HUDEP-2 (cell line): ENCODE data around the gene WFDC8.
"Not testable (repeated sequence)": the region's sequence is repeated elsewhere in the genome, so short reads cannot be mapped to it uniquely, and the experiment has no call there.

Experiments
- DNase-seq, 76 experiments: peaks; one replicate each; lab custom pipeline; 2025; ENCODE audit not compliant: unreplicated experiment in 76 of 76; lab: John Stamatoyannopoulos, UW

Gene WFDC8

DNA sequence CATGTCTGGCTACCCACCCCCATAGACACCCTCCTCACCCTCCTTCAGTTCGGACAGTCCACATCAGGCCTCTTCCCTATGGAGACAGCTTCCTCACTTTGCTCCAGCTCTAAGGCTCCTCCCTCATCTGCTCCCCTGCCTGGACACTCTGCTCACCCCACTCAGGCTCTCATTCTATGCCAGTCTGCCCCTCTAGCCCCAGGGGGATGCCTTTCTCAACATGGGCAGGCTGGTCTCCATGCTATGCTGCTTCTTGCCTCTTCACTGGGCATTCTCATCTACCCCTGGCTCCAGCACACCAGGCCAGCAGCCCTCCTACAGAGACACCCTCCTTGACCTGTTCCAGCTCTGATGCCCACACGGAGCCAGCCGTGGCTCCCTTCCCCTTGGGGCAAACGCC, at the start of gene WFDC8:
WFDC8 (minus strand) TSS at position 101 of the 400 bp plus-strand sequence; CDS start at position 64, 37 bp downstream.
- DNase-seq: no peak

DNA sequence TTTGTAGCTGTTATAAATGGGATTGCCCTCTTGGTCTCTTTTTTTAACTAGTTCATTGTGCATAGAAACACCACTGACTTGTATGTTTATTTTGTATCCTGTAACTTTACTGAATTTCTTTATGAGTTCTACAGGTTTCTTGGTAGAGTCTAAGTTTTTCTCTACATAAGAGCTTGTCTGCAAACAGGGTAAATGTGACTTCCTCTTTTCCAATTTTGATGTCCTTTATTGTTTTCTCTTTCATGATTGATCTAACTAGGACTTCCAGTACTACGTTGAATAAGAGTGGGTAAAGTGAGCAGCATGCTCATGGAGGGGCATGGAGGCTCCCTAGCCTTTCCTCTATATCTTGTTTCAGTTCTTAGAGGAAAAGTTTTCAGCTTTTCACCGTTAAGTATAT, 47.5 kb upstream of the WFDC8 start:
- no peak for DNase-seq

DNA sequence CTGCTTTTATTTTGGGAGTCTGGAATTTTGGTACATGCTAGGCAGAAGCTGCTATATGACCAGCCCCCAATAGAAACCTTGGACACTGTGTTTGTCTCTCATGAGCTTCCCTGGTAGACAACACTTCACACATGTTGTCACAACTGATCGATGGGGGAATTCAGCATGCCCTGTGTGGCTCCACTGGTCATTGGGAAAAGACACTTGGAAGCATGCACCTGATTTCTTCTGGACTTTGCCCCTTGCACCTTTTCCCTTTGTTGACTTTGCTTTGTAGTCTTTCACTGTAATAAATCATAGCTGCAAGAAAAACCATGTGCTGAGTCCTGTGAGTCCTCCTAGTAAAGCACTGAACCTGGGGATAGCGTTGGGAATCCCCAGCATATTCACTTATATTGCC, 42.5 kb upstream of the WFDC8 start:
- DNase-seq: no peak

DNA sequence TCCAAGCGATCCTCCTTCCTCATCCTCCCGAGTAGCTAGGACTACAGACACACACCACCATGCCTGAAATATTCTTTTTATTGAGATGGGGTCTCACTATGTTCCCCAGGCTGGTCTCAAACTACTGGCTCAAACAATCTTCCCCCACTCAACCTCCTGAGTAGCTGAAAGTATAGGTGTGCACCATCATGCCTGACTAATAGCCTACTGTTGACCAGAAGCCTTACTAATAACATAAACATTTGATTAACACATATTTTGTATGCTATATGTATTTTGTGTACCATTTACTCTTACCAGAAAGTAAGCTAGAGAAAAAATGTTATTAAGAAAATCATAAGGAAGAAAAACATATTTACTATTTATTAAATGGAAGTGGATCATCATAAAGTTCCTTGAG, 38.5 kb upstream of the WFDC8 start:
- DNase-seq: no peak

DNA sequence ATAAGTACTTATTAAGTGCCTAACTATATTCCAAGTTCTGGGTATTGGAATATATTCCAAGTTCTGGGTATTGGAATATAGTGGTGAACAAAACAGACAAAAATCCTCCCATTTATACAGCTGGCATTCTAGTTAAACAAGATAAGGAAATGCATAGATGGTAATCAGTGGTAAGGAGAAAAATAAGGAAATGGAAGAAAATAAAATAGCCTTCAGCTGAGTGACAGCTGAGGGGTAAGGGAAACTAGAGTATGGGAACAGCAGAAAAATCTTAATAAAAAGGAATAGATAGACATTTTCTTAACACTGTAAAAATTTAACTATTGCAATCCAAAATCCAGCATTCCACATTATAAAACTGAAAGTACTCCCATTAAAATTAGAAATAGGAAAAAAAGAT, 33.2 kb upstream of the WFDC8 start:
- DNase-seq: no peak

DNA sequence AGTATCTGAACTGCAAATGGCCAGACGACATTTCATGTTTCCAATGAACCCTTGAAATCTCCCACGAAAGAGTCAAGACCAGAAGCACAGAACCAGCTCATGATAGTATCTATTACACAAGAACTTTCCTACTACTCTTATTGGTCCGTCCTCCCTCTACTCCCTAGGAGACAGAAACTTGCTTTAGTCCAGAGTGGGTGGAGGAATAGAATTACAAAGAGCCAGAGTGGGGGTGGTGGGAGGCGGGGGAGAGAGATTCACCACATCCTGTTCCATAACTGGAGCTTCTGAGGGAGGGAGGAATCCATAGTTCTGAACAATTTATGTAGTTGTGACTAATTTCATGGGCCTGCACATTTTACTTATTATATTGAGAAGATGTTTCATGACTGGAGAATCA, 32.0 kb upstream of the WFDC8 start:
- DNase-seq: no peak

DNA sequence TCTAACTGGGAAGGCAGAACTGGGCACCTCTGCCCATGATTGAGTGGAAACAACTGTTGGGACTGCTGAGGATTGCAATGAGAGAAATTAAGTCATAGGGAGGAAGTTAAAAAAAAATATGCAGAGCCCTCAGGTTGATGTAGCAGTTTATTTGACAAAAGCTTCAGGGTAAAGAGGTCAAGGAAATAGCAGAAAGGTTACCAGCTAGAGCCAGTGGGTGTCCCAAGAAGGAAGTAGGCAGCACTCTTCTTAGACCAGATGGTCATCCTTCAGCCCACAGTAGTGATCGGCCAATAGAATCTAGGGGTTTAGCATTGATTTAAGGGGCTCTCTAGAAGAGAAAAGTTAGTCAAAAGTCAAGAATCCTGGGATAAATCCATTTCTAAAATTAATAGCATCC, 28.7 kb upstream of the WFDC8 start:
- no peak for DNase-seq

DNA sequence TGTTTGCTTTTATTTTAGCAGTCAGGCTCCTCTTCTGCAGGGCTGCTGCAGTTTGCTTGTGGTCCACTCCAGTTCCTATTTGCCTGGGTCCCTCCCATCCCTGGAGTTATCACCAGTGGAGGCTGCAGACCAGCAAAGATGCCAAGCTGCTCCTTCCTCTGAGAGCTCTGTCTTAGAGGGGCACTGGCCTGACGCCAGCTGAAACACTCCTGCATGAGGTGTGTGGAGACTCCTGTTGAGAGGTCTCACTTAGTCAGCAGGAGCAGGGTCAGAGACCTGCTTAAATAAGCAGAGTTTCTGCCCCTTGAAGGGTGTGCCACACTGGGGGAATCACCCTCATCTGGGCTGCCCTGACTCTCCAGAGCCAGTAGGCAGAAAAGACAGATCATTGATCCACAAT, 16.2 kb upstream of the WFDC8 start:
- DNase-seq: no peak

DNA sequence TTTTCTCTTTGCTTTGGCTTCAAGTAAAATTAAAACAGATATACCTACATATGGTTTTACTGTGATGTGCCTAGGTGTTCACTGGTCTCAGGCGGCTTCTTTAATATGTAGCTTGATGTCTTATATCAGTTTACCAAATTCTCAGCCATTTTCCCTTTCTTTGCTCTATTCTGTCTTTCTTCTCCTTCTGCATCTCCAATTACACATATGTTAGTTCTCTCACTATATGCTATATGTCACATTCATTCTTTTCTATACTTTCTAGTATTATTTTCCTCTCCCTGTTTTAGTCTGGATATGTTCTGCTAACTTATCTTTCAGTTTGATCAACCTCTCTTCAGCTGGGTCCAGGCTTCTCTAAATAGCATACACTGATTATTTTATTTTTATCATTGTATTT, 14.4 kb upstream of the WFDC8 start:
- no peak for DNase-seq

DNA sequence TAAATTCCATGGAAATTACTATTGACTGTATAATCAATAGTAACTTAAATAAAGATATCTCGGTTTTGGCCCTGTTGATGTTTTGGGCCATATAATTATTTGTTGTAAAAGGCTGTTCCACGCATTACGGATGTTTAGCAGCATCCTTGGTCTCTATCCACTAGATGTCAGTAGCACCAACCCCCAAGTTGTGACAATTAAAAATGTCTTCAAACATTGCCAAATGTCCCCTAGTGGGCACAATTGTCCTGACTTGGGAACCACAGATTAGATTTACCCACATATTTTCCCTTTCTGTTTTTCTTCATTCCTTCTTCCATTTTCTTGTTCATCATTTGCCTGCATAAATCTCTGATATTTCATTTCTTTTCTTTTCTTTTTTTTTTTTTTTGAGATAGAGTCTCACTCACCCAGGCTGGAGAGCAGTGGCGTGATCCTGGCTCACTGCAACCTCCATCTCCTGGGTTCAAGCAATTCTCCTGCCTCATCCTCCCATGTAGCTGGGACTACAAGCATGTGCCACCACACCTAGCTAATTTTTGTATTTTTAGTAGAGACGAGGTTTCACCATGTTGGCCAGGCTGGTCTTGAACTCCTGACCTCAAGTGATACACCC, 13.6 kb upstream of the WFDC8 start:
- DNase-seq: peak in 40 of 76 experiments; percentile 1 to 62 (median 35)

DNA sequence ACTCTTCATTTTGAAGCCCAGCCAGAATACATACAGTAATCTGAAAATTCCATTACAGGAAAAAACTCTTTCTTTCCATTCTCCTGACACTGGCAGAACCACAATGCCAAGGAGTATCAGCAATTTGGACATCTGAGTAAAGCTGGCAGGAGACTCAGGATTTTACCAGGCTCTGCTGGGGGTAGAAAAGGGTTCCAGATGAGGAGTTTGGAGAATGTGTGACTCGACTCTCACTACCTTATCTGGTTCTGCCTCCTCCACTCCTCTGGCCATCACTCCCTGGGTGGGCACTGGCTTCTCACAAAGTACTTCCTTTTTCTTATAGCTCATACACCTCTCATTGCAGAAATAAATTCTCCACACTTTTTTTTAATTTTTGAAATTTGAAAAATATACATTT, 10.6 kb upstream of the WFDC8 start:
- no peak for DNase-seq

DNA sequence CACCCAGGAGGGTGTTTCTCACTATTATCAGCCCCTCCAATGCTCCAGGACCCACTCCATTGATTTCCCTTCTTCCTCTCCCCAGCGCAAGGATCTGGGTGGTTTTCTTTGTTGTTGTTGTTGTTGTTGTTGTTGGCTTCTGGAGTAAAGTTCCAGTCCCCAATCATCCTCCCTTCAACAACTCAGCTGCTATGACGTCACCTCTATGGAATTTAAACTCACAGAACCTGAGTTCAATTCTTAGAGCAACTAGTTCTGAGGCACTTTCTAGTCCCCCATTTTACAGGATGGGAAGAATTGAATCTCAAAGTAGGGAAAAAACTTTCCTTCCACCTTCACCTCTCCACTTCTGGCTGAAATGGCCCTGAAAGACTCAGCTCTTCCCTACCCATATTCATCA, 9.7 kb upstream of the WFDC8 start:
- DNase-seq: no peak

DNA sequence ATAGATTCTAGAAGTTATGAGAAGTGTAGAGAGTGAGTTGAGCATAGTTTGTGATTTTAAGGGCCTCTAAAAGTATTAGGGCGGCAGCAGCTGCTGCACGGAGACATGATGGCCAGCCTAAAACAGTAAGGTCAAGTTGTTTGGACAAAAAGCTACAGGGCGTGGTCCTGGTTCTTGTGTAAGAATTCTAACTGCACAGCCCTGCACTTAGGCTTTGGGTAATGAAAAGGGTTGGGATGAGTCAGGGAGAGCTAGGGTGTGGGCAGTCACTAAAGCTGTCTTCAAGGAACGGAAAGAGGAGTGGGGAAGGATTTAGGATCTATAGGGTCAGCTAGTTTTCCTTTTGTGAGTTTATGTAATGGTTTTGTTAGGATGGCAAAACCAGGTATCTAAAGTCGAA, 6.9 kb upstream of the WFDC8 start:
- not testable (repeated sequence) for DNase-seq

DNA sequence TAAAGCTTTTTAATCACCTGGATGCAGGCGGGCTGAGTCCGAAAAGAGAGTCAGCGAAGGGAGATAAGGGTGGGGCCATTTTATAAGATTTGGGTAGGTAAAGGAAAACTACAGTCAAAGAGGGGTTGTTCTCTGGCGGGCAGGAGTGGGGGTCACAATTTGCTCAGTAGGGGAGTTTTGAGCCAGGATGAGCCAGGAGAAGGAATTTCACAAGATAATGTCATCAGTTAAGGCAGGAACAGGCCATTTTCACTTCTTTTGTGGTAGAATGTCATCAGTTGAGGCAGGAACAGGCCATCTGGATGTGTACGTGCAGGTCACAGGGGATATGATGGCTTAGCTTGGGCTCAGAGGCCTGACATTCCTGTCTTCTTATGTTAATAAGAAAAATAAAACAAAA, 5.2 kb upstream of the WFDC8 start:
- not testable (repeated sequence) for DNase-seq

DNA sequence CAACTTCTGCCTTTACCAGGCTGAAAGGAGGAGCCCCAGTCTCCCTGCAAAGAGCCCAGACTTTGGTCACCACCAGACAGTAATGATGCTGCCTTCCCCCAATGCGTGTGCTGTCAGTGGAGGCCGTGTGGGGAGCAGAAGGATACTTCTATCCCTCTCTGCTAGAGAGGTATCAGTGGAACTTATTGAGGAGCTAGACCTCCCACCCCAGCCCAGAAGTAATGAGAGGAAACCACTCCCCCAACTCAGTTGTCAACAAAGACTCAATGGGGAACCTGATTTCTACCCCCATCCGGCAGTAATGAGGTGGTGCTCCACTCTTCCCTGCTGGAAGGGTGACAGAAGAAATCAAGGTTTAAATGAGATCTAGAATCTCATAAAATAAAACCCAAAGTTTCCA, 4.4 kb upstream of the WFDC8 start:
- DNase-seq: no peak

DNA sequence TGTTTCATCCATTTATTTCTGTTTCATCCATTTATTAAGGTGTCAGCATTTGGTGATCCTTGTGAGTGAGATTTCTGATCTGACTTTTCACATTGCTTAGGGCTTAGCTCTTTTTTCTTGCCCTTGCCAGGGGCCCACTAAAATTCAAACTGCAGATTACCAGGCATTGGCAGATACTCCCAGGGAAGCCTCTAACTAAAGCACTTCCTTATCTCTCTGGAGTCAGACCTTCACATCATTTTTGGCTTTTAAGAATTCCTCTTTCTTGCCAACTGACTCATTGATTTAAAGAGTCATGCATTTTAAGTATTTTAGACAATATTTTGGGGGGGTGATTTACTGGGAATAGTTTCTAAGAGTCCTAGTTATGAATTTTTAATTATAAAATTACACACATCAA, 2.6 kb upstream of the WFDC8 start:
- DNase-seq: peak in 3 of 76 experiments; percentile 1 to 20 (median 5)

DNA sequence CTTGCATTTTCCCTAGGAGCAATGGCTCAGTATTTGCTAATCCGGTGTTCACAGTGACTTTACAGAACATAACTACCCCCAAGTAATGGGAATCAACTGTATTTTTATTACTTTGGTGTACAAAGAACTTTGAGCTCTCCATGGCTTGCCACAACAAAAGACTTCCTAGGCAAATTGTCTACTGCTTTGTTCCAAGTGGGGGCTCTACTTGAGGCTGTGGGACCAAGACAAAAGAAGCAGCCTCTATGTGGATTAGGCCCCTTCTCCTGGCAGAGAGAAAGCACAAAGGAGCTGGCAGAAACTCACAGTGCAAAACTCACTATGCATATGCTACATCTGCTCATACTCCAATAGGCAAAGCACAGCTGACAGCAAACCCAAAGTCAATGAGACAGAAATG, 853 bp downstream of the WFDC8 start:
- DNase-seq: no peak

DNA sequence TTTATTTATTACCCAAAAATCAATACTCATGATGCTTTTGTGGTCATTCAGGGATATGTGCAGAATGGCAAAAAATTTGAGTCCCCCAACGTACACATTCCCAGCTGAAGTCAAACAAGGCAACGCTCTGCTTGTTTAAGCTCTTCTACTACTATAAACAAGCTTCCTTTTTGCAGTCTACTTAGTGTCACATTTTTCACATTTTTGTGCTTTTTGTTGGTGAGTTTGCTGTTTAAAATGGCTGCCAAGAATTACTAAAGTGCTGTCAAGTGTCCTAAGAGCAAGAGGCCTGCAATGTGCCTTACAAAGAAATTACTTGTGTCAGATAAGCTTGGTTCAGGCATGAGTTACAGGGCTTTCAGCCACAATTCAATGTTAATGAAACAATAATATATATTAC, 2.1 kb downstream of the WFDC8 start:
- DNase-seq: no peak

DNA sequence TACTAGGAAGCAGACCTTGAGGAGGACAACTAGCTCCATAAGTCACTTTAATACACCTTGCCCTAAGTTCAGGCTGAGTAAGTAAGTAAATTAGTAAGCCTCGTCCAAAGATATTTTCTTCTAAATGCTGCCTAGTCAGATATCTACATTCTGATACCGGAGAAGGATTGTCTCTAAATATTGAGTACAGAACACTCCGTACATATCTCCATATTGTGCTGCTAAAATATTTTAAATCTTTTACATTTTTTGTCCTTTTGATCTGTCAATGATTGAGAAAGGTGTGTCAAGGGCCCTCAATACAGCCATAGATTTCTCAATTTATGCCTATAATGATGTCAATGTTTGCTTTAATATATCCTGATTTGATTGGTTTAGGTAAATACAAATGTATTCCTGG, 3.2 kb downstream of the WFDC8 start:
- DNase-seq: no peak

DNA sequence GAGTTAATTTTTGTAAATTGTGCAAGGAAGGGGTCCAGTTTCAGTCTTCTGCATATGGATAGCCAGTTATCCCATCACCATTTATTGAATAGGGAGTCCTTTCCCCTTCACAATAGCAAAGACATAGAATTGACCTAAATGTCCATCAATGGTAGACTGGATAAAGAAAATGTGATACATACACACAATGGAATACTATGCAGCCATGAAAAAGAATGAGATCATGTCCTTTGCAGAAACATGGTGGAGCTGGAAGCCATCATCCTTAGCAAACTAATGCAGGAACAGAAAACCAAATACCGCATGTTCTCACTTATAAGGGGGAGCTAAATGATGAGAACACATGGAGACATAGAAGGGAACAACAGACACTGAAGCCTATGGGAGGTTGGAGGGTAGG, 9.4 kb downstream of the WFDC8 start:
- not testable (repeated sequence) for DNase-seq

DNA sequence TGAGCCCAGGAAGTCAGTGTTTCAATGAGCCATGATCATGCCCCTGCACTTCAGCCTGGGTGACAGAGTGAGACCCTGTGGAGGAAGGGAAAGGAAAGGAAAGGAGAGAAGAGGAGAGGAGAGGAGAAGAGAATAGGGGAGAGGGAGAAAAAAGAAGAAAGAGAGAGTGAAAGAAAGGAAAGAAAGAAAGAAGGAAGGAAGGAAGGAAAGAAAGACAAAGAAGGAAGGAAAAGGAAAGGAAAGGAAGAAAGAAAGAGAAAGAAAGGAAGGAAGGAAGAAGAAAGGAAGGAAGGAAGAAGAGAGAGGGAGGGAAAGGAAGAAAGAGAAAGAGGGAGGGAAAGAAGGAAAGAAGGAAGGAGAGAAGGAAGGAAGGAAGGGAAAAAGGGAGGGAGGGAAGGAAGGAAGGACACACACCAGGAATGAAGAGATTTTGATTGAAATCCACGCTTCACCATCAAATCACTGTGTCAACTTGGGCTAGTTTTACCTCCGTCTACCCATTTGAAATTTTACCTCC, 14.3 kb downstream of the WFDC8 start:
- no peak for DNase-seq

DNA sequence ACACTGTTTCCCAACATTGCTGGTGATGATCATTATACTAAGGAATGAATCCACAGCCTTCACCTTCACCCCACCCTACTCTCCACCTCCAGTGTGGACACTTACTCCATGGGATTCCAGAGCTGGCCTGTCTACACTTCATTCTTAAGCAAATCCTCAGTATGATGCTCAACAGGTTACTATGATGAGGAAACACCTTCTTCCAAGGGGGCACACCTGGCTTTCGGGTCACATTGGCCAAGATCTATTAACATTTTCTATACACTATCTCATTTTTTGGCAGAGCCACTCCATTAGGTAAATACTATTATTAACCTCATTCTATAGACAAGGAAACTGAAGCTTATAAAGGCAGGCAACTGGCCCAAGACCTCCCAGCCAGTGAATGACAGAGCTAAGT, 23.9 kb downstream of the WFDC8 start:
- no peak for DNase-seq

DNA sequence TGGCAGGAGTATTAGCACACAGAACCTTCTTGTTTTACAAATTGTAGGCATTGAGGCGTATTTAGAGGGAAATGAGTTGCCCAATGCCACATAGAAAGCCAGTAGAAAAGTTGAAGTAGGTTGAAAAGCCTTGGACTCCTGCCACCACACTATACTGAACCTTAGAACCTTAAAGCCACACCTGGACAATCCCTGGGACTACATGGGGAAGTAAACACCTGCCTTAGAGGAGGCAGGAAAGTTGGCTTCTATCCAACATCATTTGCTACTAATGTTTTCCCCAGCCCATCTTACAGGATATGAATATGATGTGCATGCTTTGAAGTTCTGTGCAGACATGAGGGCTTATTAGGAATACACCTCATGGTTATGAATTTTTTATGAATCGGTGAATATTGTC, 26.6 kb downstream of the WFDC8 start:
- DNase-seq: no peak
